ENCODE data around the gene ABI3.

DNA sequence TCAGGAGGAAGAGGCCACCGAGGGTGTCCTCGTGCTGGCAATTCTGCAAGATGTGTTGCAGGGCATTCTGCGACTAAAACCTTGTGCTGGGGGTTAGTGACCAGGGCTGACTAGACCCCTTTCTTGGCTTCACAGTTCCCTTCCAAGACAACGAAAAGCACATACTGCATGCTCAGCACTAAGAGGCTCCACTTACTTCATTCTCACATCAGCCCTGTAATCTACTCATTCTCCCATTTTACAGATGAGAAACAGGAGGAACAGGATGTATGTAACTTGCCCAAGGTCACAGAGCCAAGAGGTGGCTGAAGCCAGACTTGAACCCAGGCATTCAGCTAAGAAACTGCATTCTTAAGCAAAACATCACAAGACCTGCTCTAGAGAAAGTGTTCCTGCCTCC lies 25.4 kb downstream of the ABI3 start:
- no peak for TF ChIP-seq CTCF (IDR thresholded peaks at IDR 0.05)
- no peak for TF ChIP-seq POLR2A (IDR thresholded peaks at IDR 0.05)

Measured in adrenal gland (tissue), 5 donors.